Measurements from ENCODE around the gene MAPK8IP1. TPM values are rescaled to one million over a fixed set of nuclear protein-coding genes. Genes with fewer than 3 reads are reported as not detected.

The MAPK8IP1 gene
- polyA plus RNA-seq, 1 donor from 2014 or later, result 58.8 TPM

- no peaks in the 10 kb centered on the region for H3K9me3 ChIP-seq (ENCODE audit: low read length)
Observed at GRCh38 chr11:45877845-45878244, 7.6 kb upstream of the MAPK8IP1 start.

GRCh38 chr11:45879803-45880686 lies 5.4 kb upstream of the MAPK8IP1 start:
- Histone ChIP-seq H3K27me3 (ENCODE audit: insufficient read depth, low read depth, low read length) (no peaks in the 10 kb centered on the region), H3K9ac (ENCODE audit: low read length) (peak overlapping the region; percentile 7), H4K20me1 (ENCODE audit: insufficient read depth) (no peaks in the 10 kb centered on the region), H3F3A (ENCODE audit: insufficient read depth, low read length, poor library complexity, severe bottlenecking) (no peaks in the 10 kb centered on the region), H3K4me2 (ENCODE audit: low read length) (no peak overlapping the region), H3K36me3 (ENCODE audit: insufficient read depth, low read length) (no peaks in the 10 kb centered on the region), H2AFZ (ENCODE audit: low read depth, low read length) (no peak overlapping the region), H3K9me3 (ENCODE audit: low read length) (no peaks in the 10 kb centered on the region), H3K9me2 (ENCODE audit: insufficient read depth, low read length) (no peaks in the 10 kb centered on the region), H3K4me3 (ENCODE audit: low read length) (peak overlapping the region; percentile 18), H3K27ac (ENCODE audit: low read length) (peak overlapping the region; percentile 51), H3K79me2 (replicated peaks; ENCODE audit: insufficient read depth, low read length) (no peaks in the 10 kb centered on the region)
- no peak for TF ChIP-seq EZH2 (IDR thresholded peaks at IDR 0.05; ENCODE audit: borderline replicate concordance, insufficient read depth, low read length, poor library complexity, severe bottlenecking)
- no peak for TF ChIP-seq SMC3 (conservative IDR thresholded peaks at IDR 0.05; ENCODE audit: poor library complexity)
- no peak for TF ChIP-seq TAF1 (IDR thresholded peaks at IDR 0.05; ENCODE audit: low read depth)
- no peak for TF ChIP-seq POLR2AphosphoS5 (IDR thresholded peaks at IDR 0.05)
- no peak for TF ChIP-seq RAD21 (conservative IDR thresholded peaks at IDR 0.05)
- TF ChIP-seq CTCF (IDR thresholded peaks at IDR 0.05; ENCODE audit: poor library complexity, severe bottlenecking), result no peak

More at GRCh38 chr11:45877845-45878244, 7.6 kb upstream of the MAPK8IP1 start:
- Histone ChIP-seq H3K27ac (ENCODE audit: low read length) (no peak overlapping the region), H3K9ac (ENCODE audit: low read length) (no peak overlapping the region), H3K27me3 (ENCODE audit: insufficient read depth, low read depth, low read length) (no peaks in the 10 kb centered on the region), H2AFZ (ENCODE audit: low read depth, low read length) (no peak overlapping the region), H3K36me3 (ENCODE audit: insufficient read depth, low read length) (no peaks in the 10 kb centered on the region), H3F3A (ENCODE audit: insufficient read depth, low read length, poor library complexity, severe bottlenecking) (no peaks in the 10 kb centered on the region), H3K4me2 (ENCODE audit: low read length) (no peak overlapping the region), H3K4me3 (ENCODE audit: low read length) (no peak overlapping the region), H3K9me2 (ENCODE audit: insufficient read depth, low read length) (no peaks in the 10 kb centered on the region), H3K79me2 (replicated peaks; ENCODE audit: insufficient read depth, low read length) (no peaks in the 10 kb centered on the region), H4K20me1 (ENCODE audit: insufficient read depth) (no peaks in the 10 kb centered on the region)
- TF ChIP-seq TAF1 (IDR thresholded peaks at IDR 0.05; ENCODE audit: low read depth), result no peak
- TF ChIP-seq SMC3 (conservative IDR thresholded peaks at IDR 0.05; ENCODE audit: poor library complexity), result no peak
- no peak for TF ChIP-seq CTCF (IDR thresholded peaks at IDR 0.05; ENCODE audit: poor library complexity, severe bottlenecking)
- no peak for TF ChIP-seq REST (IDR thresholded peaks at IDR 0.05; ENCODE audit: borderline replicate concordance)
